K562 (cell line): ENCODE data around the gene CALML6. TPM values are rescaled to one million over a fixed set of nuclear protein-coding genes. Genes with fewer than 3 reads are reported as not detected.
A peak's percentile ranks its signal among the peaks of the same experiment; 100 is the strongest.

ENCODE experiments used
- ATAC-seq: fragments of 200-7000 bp; cut with Tn5 transposase; 3 replicates; pipeline ENCODE4 v1.9.1; 2020; ENCODE audit warnings: moderate library complexity
- BruUV-seq: library from RNA; stranded (reverse); fragments of 400-500 nt; replicated peaks from 2 replicates; lab custom pipeline; 2021; lab: Mats Ljungman, UMichigan
- CTCF ChIA-PET: fragments of 300-600 bp; formaldehyde crosslinking; extraction: SDS; loops from one replicate; lab custom pipeline; 2021; ENCODE audit warnings: low intra/inter-chr PET ratio; lab: Yijun Ruan, JAX
- POLR2A ChIA-PET: fragments of 300-600, 350-650 bp; sonication (Branson Sonifier 250); formaldehyde crosslinking; extraction: SDS; loops from one replicate; lab custom pipeline; 2021; ENCODE audit warnings: antibody characterized with exemption, inconsistent platforms; lab: Yijun Ruan, JAX
- DNase-seq, 4 experiments: peaks; one replicate each; pipeline versions ENCODE4 v3.0.0 to v3.0.0-alpha.2; 2011 to 2018; ENCODE audit warnings: low spot score in 3 of 4, mixed read lengths in 3 of 4; ENCODE audit errors: extremely low read depth in 1 of 4
- FAIRE-seq: peaks from 2 replicates; lab custom pipeline; 2011; peaks lifted over from hg19 to GRCh38; lab: Jason Lieb, UNC
- H2AFZ ChIP-seq: 2 replicates; pipeline ENCODE4 v1.6.0; 2011; ENCODE audit warnings: low read depth, low read length, control low read depth, inconsistent platforms
- H3K27ac ChIP-seq: fragments of 200-600 bp; 3 replicates; pipeline ENCODE4 v1.8.0; 2011; ENCODE audit warnings: low read depth, mild to moderate bottlenecking, control low read depth, inconsistent platforms, low read length, moderate library complexity, mixed read lengths; ENCODE audit errors: extremely low read depth
- H3K27me3 ChIP-seq, 2 experiments: fragments of 300-600 bp in 1 of 2; 2 replicates in 1 of 2; 3 replicates in 1 of 2; pipeline versions ENCODE4 v1.6.0 to v1.8.0; 2011; ENCODE audit warnings: inconsistent platforms in 2 of 2, low read length in 2 of 2, mild to moderate bottlenecking in 1 of 2, mixed read lengths in 1 of 2, moderate library complexity in 1 of 2; ENCODE audit not compliant: control insufficient read depth in 2 of 2, insufficient read depth in 2 of 2
- H3K36me3 ChIP-seq: fragments of 300-600 bp; 3 replicates; pipeline ENCODE4 v1.8.0; 2011; ENCODE audit warnings: mild to moderate bottlenecking, low read length, inconsistent platforms; ENCODE audit not compliant: control insufficient read depth, insufficient read depth
- H3K4me1 ChIP-seq, 2 experiments: fragments of 200-600 bp in 1 of 2; replicated peaks in 1 of 2; 2 replicates in 1 of 2; 3 replicates in 1 of 2; pipeline versions ENCODE4 v1.5.1 to v1.8.0; 2011; ENCODE audit warnings: inconsistent platforms in 2 of 2, low read length in 2 of 2, mild to moderate bottlenecking in 1 of 2, mixed read lengths in 1 of 2, moderate library complexity in 1 of 2; ENCODE audit not compliant: control insufficient read depth in 2 of 2, insufficient read depth in 2 of 2
- H3K4me2 ChIP-seq: 2 replicates; pipeline ENCODE4 v1.6.1; 2011; ENCODE audit warnings: low read length, control low read depth, inconsistent platforms, mixed read lengths; ENCODE audit not compliant: insufficient read depth
- H3K4me3 ChIP-seq: fragments of 200-600 bp; sonication (generic), shearing (Covaris generic); 2 replicates; pipeline ENCODE4 v1.5.1; 2016; ENCODE audit warnings: control low read depth, inconsistent platforms
- H3K79me2 ChIP-seq: fragments of 200-600 bp; 3 replicates; pipeline ENCODE4 v1.8.0; 2011; ENCODE audit warnings: low read length, inconsistent platforms; ENCODE audit not compliant: control insufficient read depth, insufficient read depth
- H3K9ac ChIP-seq, 2 experiments: 2 replicates each; pipeline versions ENCODE4 v1.6.0 to v1.6.1; 2011; ENCODE audit warnings: low read depth in 2 of 2, low read length in 2 of 2, control low read depth in 1 of 2, inconsistent platforms in 1 of 2, mild to moderate bottlenecking in 1 of 2, mixed read lengths in 1 of 2; ENCODE audit not compliant: insufficient read depth in 1 of 2
- H3K9me1 ChIP-seq: one replicate; pipeline ENCODE4 v1.6.0; 2011; ENCODE audit warnings: inconsistent platforms, mild to moderate bottlenecking, low read length, moderate library complexity; ENCODE audit not compliant: control insufficient read depth, insufficient read depth
- H3K9me3 ChIP-seq: replicated peaks from 2 replicates; pipeline ENCODE4 v1.5.1; 2011; ENCODE audit warnings: low read depth, low read length, inconsistent platforms; ENCODE audit not compliant: control insufficient read depth, insufficient read depth
- H4K20me1 ChIP-seq: replicated peaks from 2 replicates; pipeline ENCODE4 v1.6.1; 2011; ENCODE audit warnings: low read length, inconsistent platforms, mixed read lengths; ENCODE audit not compliant: control insufficient read depth, insufficient read depth
- DPF2 ChIP-seq: fragments of 450-650 bp; IDR thresholded peaks from 2 replicates; pipeline ENCODE4 v1.6.1; 2016
- EP400 ChIP-seq: fragments of 450-650 bp; IDR thresholded peaks from 2 replicates; pipeline ENCODE4 v1.6.1; 2017; ENCODE audit warnings: antibody characterized with exemption, mild to moderate bottlenecking, moderate library complexity
- MAZ ChIP-seq, 2 experiments: fragments of 450-650 bp in 1 of 2; sonication (generic) in 1 of 2; formaldehyde crosslinking; IDR thresholded peaks in 1 of 2; conservative IDR thresholded peaks in 1 of 2; 2 replicates each; pipeline versions ENCODE4 v1.4.0 to v1.5.0; 2020; ENCODE audit warnings: mild to moderate bottlenecking in 1 of 2, missing genetic modification reagents in 1 of 2
- NR2F6 ChIP-seq: fragments of 450-650 bp; formaldehyde crosslinking; IDR thresholded peaks from 2 replicates; pipeline ENCODE4 v1.4.0; 2020; ENCODE audit warnings: mild to moderate bottlenecking
- PHF21A ChIP-seq: fragments of 450-650 bp; IDR thresholded peaks from 2 replicates; pipeline ENCODE4 v1.6.1; 2017; ENCODE audit warnings: low read depth, borderline replicate concordance
- POLR2B ChIP-seq: fragments of 450-650 bp; IDR thresholded peaks from 2 replicates; pipeline ENCODE4 v1.6.1; 2018; ENCODE audit warnings: low read depth; ENCODE audit not compliant: partially characterized antibody
- TOE1 ChIP-seq, 2 experiments: fragments of 450-650 bp in 1 of 2; sonication (generic) in 1 of 2; formaldehyde crosslinking in 1 of 2; IDR thresholded peaks; 2 replicates each; pipeline versions ENCODE4 v1.7.1 to v1.8.0; 2016 to 2022; ENCODE audit warnings: borderline replicate concordance in 2 of 2, mild to moderate bottlenecking in 2 of 2, antibody characterized with exemption in 1 of 2, inconsistent platforms in 1 of 2, low read depth in 1 of 2, missing genetic modification reagents in 1 of 2, moderate library complexity in 1 of 2
- WGBS: fragments of 100-300 bp; shearing (Covaris generic); methylation state at CpG from one replicate; pipeline ENCODE4 v1.1.6; 2016; ENCODE audit warnings: low coverage, mixed read lengths; ENCODE audit not compliant: insufficient coverage; ENCODE audit errors: missing lambda C conversion rate; 5-methylcytosine and 5-hydroxymethylcytosine counted together
- in situ Hi-C: fragments of 300-500 bp; cut with MboI; formaldehyde crosslinking; loops from 4 replicates; pipeline ENCODE4 v1.15.0; 2018; ENCODE audit warnings: inconsistent platforms, mixed read lengths
- intact Hi-C: fragments of 100-400 bp; cut with micrococcal nuclease; formaldehyde crosslinking; loops from 2 replicates; pipeline ENCODE4 v1.14.2; 2022
- polyA plus RNA-seq, 8 experiments: library from polyadenylated mRNA; depleted of rRNA in 4 of 8; stranded (reverse) in 5 of 8; unstranded in 3 of 8; fragments of >200 nt; fragmentation: Nextera tagmentation in 2 of 8; fragmentation: Illumina TruSeq in 1 of 8; extraction: Ambion mirVana in 2 of 8; extraction: Trizol in 1 of 8; gene quantifications; 2 replicates each; pipeline versions ENCODE4 v1.2.1 to v1.2.3, GENCODE V29; 2011 to 2014; ENCODE audit warnings: inconsistent platforms in 1 of 8, missing spikeins in 1 of 8
- total RNA-seq, 7 experiments: library from RNA; depleted of rRNA in 6 of 7; stranded (reverse); fragments of >200 nt in 6 of 7; fragmentation: Illumina TruSeq in 2 of 7; extraction: Trizol in 2 of 7; gene quantifications; 2 replicates each; pipeline versions ENCODE4 v1.2.1 to v1.2.3, GENCODE V29; 2011 to 2021; ENCODE audit warnings: low replicate concordance in 1 of 7
- TF ChIP-seq, protein P1 (sequence below), 2 experiments: fragments of 450-650 bp in 1 of 2; sonication (generic) in 1 of 2; formaldehyde crosslinking in 1 of 2; IDR thresholded peaks; 2 replicates each; pipeline versions ENCODE4 v1.7.1 to v1.9.0; 2016 to 2022; ENCODE audit warnings: inconsistent platforms in 1 of 2, mild to moderate bottlenecking in 1 of 2, missing genetic modification reagents in 1 of 2
- TF ChIP-seq, protein P2 (sequence below): sonication (generic); formaldehyde crosslinking; IDR thresholded peaks from 2 replicates; pipeline ENCODE4 v1.8.0; 2022; ENCODE audit warnings: mild to moderate bottlenecking, missing genetic modification reagents

The CALML6 gene
- total and polyA plus RNA-seq, 9 of the 15 experiments (the other 6 are each of a cell fraction or from before 2014, with no cell fraction given), result 0.14 TPM; not detected in 8

DNA sequence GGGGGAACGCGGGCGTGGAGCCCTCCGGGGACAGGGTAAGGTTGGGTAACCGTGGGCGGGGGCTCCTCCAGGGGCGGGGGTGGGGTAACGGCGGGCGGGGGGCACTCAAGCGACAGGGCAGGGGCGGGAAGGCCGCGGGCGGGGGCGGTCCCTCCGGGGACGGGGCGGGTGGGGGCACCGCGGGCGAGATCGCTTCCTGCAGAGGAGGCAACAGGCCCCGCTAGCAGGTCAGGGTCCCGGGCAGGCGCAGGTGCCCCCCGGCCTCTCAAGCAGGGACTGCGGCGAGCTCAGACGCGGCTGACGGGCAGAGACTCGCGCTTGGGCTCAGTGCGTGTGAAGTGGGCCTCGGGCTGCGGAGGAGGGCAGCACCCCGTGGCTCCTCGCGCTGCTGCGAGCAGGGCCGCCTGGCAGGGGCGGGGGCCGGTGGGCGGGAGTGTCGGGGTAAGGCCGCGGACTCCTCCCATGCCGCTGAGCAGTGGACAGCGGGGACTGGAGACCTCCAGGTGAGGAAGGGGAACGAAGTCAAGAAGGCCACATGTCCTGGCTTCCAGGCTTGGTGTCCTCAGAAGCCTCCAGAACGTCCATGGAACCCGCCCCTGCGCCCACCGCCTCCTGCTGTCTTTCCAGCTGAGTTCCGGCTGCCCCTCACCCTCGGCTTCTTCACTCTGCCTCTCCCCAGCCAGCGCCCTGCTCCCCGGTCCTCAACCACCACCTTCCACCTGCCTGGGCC lies 23.5 kb upstream of the CALML6 start:
- peak overlapping the region; percentile 85 for H3K4me3 ChIP-seq
- peaks cover 51% of the 10 kb centered on the region for H3K79me2 ChIP-seq
- peak overlapping the region; percentile 88 for H3K4me2 ChIP-seq
- DNase-seq (peak; percentile 86 to 98 (median 96)), ATAC-seq (peak; percentile 80), FAIRE-seq (no peak)
- intact Hi-C loops, result no loop called here
- 4% methylated on average over 40 of the region's 59 CpGs for WGBS
- H3K9ac ChIP-seq, result peak overlapping the region; percentile 74 to 100
- POLR2A ChIA-PET, result interaction anchor here (1.1 to 1.3 kb wide), 2 partner anchors 9 to 16 kb away, joined by 5 to 8 read pairs; no protein-coding TSS in a partner anchor
- H2AFZ ChIP-seq, result peak overlapping the region; percentile 93
- H3K9me3 ChIP-seq, result no peaks in the 10 kb centered on the region
- peaks cover 12% of the 10 kb centered on the region; the same call in 2 of the 3 replicates for H3K36me3 ChIP-seq
- peaks cover 3% of the 10 kb centered on the region for H3K9me1 ChIP-seq
- in situ Hi-C loops, result no loop called here
- H3K27me3 ChIP-seq, result peaks cover 0 to 14% of the 10 kb centered on the region in 2 experiments; a peak in 2 of 5 replicates
- BruUV-seq, result TSS peak; percentile 75
- peaks cover 28 to 67% of the 10 kb centered on the region in 2 experiments for H3K4me1 ChIP-seq
- peaks cover 14% of the 10 kb centered on the region for H4K20me1 ChIP-seq
- CTCF ChIA-PET, result no interaction called here
- H3K27ac ChIP-seq, result peak overlapping the region; percentile 97
- TF ChIP-seq MAZ (CRISPR knock-in tag; conservative IDR thresholded peaks at IDR 0.05 in 1 of 2, IDR thresholded peaks at IDR 0.05 in 1 of 2), result peak; percentile 89 to 93
- peak; percentile 52; the same call in 1 of the 2 replicates for TF ChIP-seq EP400
- TF ChIP-seq, protein P1, sequence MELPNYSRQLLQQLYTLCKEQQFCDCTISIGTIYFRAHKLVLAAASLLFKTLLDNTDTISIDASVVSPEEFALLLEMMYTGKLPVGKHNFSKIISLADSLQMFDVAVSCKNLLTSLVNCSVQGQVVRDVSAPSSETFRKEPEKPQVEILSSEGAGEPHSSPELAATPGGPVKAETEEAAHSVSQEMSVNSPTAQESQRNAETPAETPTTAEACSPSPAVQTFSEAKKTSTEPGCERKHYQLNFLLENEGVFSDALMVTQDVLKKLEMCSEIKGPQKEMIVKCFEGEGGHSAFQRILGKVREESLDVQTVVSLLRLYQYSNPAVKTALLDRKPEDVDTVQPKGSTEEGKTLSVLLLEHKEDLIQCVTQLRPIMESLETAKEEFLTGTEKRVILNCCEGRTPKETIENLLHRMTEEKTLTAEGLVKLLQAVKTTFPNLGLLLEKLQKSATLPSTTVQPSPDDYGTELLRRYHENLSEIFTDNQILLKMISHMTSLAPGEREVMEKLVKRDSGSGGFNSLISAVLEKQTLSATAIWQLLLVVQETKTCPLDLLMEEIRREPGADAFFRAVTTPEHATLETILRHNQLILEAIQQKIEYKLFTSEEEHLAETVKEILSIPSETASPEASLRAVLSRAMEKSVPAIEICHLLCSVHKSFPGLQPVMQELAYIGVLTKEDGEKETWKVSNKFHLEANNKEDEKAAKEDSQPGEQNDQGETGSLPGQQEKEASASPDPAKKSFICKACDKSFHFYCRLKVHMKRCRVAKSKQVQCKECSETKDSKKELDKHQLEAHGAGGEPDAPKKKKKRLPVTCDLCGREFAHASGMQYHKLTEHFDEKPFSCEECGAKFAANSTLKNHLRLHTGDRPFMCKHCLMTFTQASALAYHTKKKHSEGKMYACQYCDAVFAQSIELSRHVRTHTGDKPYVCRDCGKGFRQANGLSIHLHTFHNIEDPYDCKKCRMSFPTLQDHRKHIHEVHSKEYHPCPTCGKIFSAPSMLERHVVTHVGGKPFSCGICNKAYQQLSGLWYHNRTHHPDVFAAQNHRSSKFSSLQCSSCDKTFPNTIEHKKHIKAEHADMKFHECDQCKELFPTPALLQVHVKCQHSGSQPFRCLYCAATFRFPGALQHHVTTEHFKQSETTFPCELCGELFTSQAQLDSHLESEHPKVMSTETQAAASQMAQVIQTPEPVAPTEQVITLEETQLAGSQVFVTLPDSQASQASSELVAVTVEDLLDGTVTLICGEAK (IDR thresholded peaks at IDR 0.05), result peak; percentile 37; the same call in 1 of the 2 replicates
- TF ChIP-seq, protein P1 (CRISPR knock-in tag; IDR thresholded peaks at IDR 0.05), result no peak; the same call in 1 of the 2 replicates
- TF ChIP-seq DPF2, result peak; percentile 39; the same call in 1 of the 2 replicates
- no peak for TF ChIP-seq NR2F6 (CRISPR knock-in tag)
- TF ChIP-seq PHF21A, result peak; percentile 35; the same call in 1 of the 2 replicates
- peak; percentile 55 for TF ChIP-seq POLR2B
- TF ChIP-seq, protein P2, sequence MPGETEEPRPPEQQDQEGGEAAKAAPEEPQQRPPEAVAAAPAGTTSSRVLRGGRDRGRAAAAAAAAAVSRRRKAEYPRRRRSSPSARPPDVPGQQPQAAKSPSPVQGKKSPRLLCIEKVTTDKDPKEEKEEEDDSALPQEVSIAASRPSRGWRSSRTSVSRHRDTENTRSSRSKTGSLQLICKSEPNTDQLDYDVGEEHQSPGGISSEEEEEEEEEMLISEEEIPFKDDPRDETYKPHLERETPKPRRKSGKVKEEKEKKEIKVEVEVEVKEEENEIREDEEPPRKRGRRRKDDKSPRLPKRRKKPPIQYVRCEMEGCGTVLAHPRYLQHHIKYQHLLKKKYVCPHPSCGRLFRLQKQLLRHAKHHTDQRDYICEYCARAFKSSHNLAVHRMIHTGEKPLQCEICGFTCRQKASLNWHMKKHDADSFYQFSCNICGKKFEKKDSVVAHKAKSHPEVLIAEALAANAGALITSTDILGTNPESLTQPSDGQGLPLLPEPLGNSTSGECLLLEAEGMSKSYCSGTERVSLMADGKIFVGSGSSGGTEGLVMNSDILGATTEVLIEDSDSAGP (CRISPR knock-in tag), result peak; percentile 18
- TF ChIP-seq TOE1 (IDR thresholded peaks at IDR 0.05; ENCODE audit: borderline replicate concordance), result no peak
- TF ChIP-seq TOE1 (CRISPR knock-in tag; IDR thresholded peaks at IDR 0.05; ENCODE audit: borderline replicate concordance, low read depth), result no peak
